ENCODE results near the gene TREML2.

- TF ChIP-seq EZH2 (IDR thresholded peaks at IDR 0.05; ENCODE audit: low read depth) = no peak
- no peak for TF ChIP-seq CTCF (conservative IDR thresholded peaks at IDR 0.05)
Observed at GRCh38 chr6:41193171-41193734, 7.7 kb downstream of the TREML2 start.
